T-helper 2 cell treated with Interferon-gamma antibody and Interleukin-4, amounts not matched to agents 5 μg/mL and 100 μg/mL, for 36 hours (primary cell): Measurements from ENCODE around the gene DTX1.
A peak's percentile ranks its signal among the peaks of the same experiment; 100 is the strongest.

Experiments
- DNase-seq: peaks from one replicate; pipeline ENCODE4 v3.0.0; 2021; ENCODE audit warnings: low spot score
- H3K27ac Mint-ChIP-seq: one replicate; pipeline ENCODE4 v1.8.0; 2021; ENCODE audit warnings: mild to moderate bottlenecking, mixed read lengths
- H3K27me3 Mint-ChIP-seq: one replicate; pipeline ENCODE4 v1.8.0; 2021; ENCODE audit warnings: low read depth, mixed read lengths
- H3K36me3 Mint-ChIP-seq: one replicate; pipeline ENCODE4 v1.8.0; 2021; ENCODE audit warnings: low read depth, mixed read lengths
- H3K4me1 Mint-ChIP-seq: one replicate; pipeline ENCODE4 v1.8.0; 2021; ENCODE audit warnings: low read depth, mixed read lengths
- H3K4me3 Mint-ChIP-seq: one replicate; pipeline ENCODE4 v1.8.0; 2022; ENCODE audit warnings: mild to moderate bottlenecking, moderate library complexity, mixed read lengths
- H3K9me3 Mint-ChIP-seq: one replicate; pipeline ENCODE4 v1.8.0; 2021; ENCODE audit warnings: mixed read lengths

The DTX1 gene

DNA sequence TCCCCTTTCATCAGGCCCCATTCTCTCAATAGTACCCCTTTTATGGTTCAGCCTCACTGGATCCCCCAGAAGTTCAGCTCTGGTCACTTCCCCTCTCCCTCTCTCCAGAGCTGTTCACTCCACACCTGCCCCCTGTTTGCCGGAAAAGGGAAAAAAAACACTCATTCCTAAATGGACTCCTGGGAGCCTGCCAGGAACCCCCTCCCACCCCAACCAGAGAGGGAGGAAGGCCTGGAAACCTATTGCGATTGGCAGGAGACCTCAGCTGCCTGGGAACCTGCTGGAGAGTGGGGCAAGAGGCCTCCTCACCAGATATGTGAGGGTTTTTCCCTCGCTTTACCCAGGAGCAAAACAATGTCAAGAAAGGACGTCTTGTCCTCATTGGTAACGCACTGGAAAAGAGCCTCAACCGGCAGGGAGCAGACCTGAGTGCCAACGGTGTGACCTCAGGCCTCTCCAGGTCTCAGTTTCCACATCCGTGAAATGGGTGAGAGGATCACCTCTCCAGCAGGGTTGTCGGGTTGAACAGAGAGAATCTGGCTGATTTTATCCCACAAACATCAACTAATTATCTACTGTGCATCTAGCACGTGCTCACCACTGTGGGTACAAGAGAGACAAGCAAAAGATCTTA lies 4.6 kb downstream of the DTX1 start:
- no peak for DNase-seq
- Mint-ChIP-seq H3K27ac (no peak overlapping the region), H3K4me3 (no peak overlapping the region), H3K4me1 (no peaks in the 10 kb centered on the region), H3K27me3 (peaks cover 3% of the 10 kb centered on the region), H3K9me3 (no peaks in the 10 kb centered on the region), H3K36me3 (no peaks in the 10 kb centered on the region)

GRCh38 chr12:113062502-113063395 lies 6.2 kb downstream of the DTX1 start:
- no peaks in the 10 kb centered on the region for H3K4me1 Mint-ChIP-seq
- H3K4me3 Mint-ChIP-seq, result no peak overlapping the region
- no peaks in the 10 kb centered on the region for H3K9me3 Mint-ChIP-seq
- no peak for DNase-seq
- H3K27ac Mint-ChIP-seq, result no peak overlapping the region
- H3K36me3 Mint-ChIP-seq, result no peaks in the 10 kb centered on the region
- no peaks in the 10 kb centered on the region for H3K27me3 Mint-ChIP-seq

GRCh38 chr12:113063396-113064350 lies 7.1 kb downstream of the DTX1 start:
- Mint-ChIP-seq H3K9me3 (no peaks in the 10 kb centered on the region), H3K36me3 (no peaks in the 10 kb centered on the region), H3K27ac (no peak overlapping the region), H3K27me3 (no peaks in the 10 kb centered on the region), H3K4me3 (no peak overlapping the region), H3K4me1 (no peaks in the 10 kb centered on the region)
- no peak for DNase-seq

GRCh38 chr12:113064395-113065125 lies 8.0 kb downstream of the DTX1 start:
- Mint-ChIP-seq H3K27me3 (no peaks in the 10 kb centered on the region), H3K27ac (no peak overlapping the region), H3K4me3 (no peak overlapping the region)

DNA sequence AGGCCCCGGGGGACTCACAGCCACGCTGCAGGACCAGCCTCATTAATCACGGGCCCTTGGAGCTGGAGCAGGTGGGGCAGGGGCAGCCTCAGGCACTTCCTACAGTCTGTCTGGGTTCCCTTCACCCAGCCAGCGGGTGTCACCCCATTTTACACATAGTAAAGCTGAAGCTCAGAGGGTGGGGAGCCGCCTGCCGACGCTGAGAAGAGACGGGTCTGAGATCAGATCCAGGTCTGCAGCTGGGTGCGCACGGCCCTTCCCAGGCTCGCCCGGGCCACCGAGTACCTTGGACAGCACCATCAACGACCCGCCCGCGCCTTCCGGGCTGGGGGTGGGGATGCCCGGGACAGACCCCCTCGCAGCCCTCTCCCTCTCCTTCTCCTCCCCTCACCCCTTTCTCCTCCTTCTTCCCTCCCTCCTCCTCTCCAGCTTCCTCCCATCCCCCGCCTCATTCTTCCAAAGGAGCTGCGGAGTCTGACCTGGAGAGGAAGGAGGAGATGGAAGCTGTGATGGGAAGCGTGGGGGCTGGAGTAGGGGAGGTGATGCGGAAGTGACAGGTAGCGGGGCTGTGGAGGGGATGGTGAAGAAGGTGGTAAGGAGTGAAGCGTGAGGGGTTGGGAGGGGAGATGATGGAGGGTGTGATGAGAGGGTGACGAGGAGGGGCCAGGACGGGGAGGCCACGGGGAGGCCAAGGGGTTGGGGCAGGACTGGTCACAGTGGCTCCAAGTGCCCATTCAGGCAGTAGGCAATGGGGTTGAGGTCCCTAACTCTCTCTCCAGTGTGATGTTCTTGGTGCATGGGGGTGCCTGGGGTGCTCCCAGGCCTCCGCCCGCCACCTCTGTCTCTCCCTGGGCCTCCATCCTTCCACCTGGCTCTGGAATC lies 8.8 kb downstream of the DTX1 start:
- Mint-ChIP-seq H3K27ac (no peak overlapping the region), H3K36me3 (no peaks in the 10 kb centered on the region), H3K9me3 (no peaks in the 10 kb centered on the region), H3K4me3 (no peak overlapping the region), H3K27me3 (no peaks in the 10 kb centered on the region), H3K4me1 (no peaks in the 10 kb centered on the region)
- no peak for DNase-seq

More at GRCh38 chr12:113064395-113065125, 8.0 kb downstream of the DTX1 start:
- Mint-ChIP-seq H3K4me1 (no peaks in the 10 kb centered on the region), H3K9me3 (no peaks in the 10 kb centered on the region), H3K36me3 (no peaks in the 10 kb centered on the region)
- DNase-seq, result no peak

DNA sequence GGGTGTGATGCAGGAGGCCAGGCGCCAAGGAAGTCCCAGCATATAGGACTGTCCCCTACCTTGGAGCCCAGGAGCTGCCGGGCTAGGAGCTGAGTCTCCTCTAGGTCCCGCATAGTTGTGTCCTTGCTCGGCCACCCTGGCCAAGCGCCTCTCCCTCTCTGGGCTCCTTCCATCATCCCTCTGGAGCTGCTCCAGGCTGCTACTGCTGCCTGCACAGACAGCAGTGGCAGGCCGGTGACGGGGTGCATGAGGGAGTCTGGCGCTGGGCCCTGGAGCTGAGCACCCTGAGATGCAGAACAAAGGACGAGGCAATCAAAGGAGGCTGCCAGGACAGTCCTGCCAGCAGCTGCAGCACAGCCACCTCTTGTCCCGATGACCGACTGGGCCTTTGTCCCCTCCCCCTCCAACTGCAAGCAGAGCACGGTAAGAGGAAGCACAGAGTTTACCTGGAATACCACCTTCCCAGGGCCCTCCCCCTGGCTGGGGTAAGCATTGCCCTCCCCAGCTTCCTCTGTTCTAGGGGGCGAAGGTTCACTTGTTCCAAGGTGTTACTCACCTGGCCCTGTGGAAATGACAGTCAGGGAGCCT lies 10.4 kb downstream of the DTX1 start:
- Mint-ChIP-seq H3K27me3 (no peaks in the 10 kb centered on the region), H3K4me3 (no peak overlapping the region), H3K36me3 (no peaks in the 10 kb centered on the region), H3K27ac (no peak overlapping the region), H3K4me1 (no peaks in the 10 kb centered on the region), H3K9me3 (no peaks in the 10 kb centered on the region)
- DNase-seq, result no peak

DNA sequence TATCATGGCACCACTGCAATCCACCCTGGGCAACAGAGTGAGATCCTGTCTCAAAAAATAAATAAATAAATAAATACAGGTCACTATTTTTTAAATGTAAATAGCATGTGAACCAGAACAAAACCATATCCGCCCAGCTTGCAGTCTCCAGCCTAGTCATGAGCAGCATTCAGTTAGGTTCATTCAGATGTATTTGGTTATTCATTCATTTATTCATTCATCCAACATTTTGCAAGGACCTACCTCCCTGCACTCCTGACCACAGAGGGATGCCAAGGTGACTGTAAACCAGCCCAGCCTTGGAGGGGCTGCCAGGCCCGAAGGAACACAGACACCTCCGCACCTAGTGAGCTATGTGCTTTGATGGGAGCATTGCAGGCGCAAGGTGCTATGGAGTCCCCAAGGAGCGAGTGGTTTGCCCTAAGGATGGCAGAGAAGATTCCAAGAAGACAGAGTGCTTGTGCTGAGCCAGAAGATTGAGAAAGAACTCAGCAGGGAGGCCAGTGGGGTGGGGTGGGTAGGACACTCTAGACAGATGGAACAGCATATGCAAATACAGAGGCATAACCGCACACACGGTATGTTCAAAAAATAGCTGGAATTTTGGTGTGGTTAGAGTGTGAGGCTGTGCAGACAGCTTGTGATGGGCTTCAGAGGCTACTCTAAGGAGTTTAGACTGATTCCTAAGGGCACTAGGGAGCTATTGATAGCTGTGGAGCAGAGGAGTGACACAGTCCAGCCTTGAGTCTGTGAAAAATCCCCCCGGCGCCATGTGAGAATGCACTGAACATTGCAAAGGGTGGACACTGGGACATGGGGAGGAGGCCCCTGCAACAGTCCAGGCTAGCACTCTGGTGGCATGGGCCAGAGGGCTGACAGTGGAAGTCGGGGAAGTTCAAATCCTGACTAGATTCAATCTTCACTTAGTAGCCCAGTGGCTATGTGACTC lies 11.7 kb downstream of the DTX1 start:
- Mint-ChIP-seq H3K27ac (no peak overlapping the region), H3K9me3 (no peaks in the 10 kb centered on the region), H3K4me3 (no peak overlapping the region), H3K36me3 (no peaks in the 10 kb centered on the region), H3K27me3 (no peaks in the 10 kb centered on the region), H3K4me1 (no peaks in the 10 kb centered on the region)
- no peak for DNase-seq

DNA sequence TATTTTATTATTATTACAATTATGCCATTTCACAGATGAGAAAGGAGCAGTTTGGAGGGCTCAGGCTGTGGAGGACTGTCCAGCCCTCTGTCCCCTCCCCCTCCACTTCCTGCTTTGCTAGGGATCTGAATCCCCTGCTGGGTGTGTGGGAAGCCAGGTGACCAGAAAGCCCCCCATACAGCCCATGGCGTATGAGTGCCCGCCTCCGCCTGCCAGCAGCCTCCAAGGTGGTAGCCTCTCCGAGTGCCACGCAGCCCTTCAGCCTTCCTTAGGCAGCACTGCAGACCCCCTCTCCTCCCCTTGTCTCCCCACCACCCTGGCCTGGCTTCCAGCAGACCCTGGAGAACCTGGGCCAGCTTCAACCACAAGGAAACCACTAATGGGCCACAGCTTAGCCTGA lies 12.6 kb downstream of the DTX1 start:
- H3K9me3 Mint-ChIP-seq, result no peaks in the 10 kb centered on the region
- H3K4me3 Mint-ChIP-seq, result no peak overlapping the region
- DNase-seq, result no peak
- H3K4me1 Mint-ChIP-seq, result no peaks in the 10 kb centered on the region
- no peaks in the 10 kb centered on the region for H3K27me3 Mint-ChIP-seq
- no peak overlapping the region for H3K27ac Mint-ChIP-seq
- no peaks in the 10 kb centered on the region for H3K36me3 Mint-ChIP-seq

DNA sequence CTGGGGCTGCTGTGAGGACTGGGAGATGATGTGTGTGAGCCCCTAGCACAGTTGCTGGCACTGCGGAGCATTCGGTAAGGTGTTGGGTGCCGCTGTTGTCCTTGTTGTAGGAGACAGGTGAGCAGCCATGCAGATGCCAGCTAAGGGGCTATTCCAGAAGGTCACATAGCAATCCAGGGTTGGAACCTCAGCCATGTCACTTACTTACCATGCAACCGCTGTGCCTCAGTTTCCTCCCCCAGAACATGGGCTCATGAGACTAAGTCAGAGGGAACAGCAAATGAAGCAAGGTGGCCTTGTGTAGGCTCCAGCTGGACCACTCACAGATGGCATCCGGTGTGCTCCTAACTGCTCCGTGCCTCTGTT lies 13.2 kb downstream of the DTX1 start:
- no peaks in the 10 kb centered on the region for H3K9me3 Mint-ChIP-seq
- DNase-seq, result no peak
- no peaks in the 10 kb centered on the region for H3K4me1 Mint-ChIP-seq
- no peak overlapping the region for H3K4me3 Mint-ChIP-seq
- H3K36me3 Mint-ChIP-seq, result no peaks in the 10 kb centered on the region
- H3K27ac Mint-ChIP-seq, result no peak overlapping the region
- H3K27me3 Mint-ChIP-seq, result no peaks in the 10 kb centered on the region

DNA sequence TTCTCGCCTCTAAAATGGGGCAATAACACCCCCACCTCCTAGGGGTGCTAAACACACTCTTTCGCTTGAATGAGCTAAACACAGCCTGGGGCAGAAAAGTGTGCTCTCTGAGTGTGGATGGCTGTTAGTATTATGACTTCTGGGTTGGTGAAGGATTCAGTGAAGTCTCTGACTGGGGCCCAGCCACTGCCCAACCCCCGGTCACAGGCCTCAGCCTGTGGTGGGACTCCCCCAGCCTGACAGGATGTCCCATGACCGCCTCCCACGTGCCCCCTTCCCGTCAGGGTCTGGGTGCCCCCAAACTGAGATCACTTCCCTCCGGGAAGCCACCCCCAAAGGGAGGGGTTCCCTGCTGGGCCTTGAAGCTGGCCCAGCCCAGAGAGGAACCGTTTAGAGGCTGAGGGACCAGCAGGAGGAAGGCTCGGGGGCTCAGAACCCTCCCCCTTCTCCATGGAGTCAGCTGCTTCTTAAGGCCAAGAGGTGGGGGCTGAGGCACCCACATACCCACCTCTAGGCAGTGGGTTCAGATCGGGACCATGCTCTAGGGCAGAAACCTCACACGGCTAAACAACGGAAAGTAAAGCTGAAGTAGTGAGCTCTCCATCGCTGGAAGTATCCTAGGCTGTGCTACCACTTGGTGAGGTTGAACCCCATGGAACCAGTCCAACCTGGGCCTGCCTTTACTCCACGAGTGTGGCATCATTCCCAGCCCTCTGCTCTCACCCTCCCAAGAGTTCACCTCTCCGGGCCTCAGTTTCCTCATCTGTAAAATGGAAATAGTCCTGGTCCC lies 13.8 kb downstream of the DTX1 start:
- no peaks in the 10 kb centered on the region for H3K4me1 Mint-ChIP-seq
- no peak overlapping the region for H3K27ac Mint-ChIP-seq
- no peaks in the 10 kb centered on the region for H3K27me3 Mint-ChIP-seq
- no peaks in the 10 kb centered on the region for H3K36me3 Mint-ChIP-seq
- DNase-seq, result peak; percentile 15
- H3K4me3 Mint-ChIP-seq, result no peak overlapping the region
- no peaks in the 10 kb centered on the region for H3K9me3 Mint-ChIP-seq
